GM23248 (cell line): ENCODE data around the gene ZNF337.

Source experiments
- EZH2 ChIP-seq: fragments of 200-600 bp; sonication (generic); IDR thresholded peaks from 2 replicates; pipeline ENCODE4 v1.6.1; 2018; ENCODE audit warnings: antibody characterized with exemption, mild to moderate bottlenecking; ENCODE audit not compliant: insufficient read depth, poor library complexity, severe bottlenecking
- EZH2phosphoT487 ChIP-seq: fragments of 200-600 bp; sonication (generic); IDR thresholded peaks from 2 replicates; pipeline ENCODE4 v1.6.1; 2018; ENCODE audit warnings: antibody characterized with exemption, moderate library complexity, mild to moderate bottlenecking, low read depth; ENCODE audit not compliant: insufficient read depth

GRCh38 chr20:25738198-25738597 is 41.5 kb upstream of the ZNF337 start:
- TF ChIP-seq EZH2 (no peak), EZH2phosphoT487 (no peak)
